ENCODE measurements around the gene SLC25A36.
"Not testable (repeated sequence)": the region's sequence is repeated elsewhere in the genome, so short reads cannot be mapped to it uniquely, and the experiment has no call there.

SLC25A36 gene

DNA sequence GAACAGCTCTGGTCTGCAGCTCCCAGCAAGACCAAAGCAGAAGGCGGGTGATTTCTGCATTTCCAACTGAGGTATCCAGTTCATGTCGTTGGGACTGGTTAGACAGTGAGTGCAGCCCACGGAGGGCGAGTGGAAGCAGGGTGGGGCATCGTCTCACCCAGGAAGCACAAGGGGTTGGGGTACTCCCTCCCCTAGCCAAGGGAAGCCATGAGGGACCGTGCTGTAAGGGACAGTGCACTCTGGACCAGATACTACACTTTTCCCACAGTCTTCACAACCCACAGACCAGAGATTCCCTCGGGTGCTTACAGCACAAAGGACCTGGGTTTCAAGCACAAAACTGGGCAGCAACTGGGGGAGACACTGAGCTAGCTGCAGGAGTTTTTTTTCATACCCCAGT lies 8.5 kb upstream of the SLC25A36 start:
- no peak for DNase-seq

GRCh38 chr3:140933552-140933951 lies 8.1 kb upstream of the SLC25A36 start:
- DNase-seq, result no peak

GRCh38 chr3:140939305-140939704 lies 2.3 kb upstream of the SLC25A36 start:
- not testable (repeated sequence) for DNase-seq

DNA sequence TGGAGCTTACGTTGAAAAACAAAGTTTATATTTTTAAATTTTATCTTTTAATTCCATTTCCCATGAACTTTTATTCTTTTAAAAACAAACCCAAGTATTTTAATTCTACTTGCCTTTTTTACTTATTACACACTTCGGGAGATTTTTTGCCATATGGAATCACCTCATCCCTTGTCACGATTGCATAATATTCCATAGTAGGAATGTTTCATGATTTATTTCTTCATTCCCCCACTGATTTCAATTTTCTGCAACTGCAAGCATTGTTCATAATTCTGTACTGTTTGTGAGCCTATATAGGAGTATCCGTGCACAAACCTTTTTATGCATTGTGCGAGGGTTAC lies 574 bp upstream of the SLC25A36 start:
- DNase-seq, result no peak

- DNase-seq, result peak; percentile 5 to 29
Measured at GRCh38 chr3:140942221-140943104, 827 bp downstream of the SLC25A36 start.

DNA sequence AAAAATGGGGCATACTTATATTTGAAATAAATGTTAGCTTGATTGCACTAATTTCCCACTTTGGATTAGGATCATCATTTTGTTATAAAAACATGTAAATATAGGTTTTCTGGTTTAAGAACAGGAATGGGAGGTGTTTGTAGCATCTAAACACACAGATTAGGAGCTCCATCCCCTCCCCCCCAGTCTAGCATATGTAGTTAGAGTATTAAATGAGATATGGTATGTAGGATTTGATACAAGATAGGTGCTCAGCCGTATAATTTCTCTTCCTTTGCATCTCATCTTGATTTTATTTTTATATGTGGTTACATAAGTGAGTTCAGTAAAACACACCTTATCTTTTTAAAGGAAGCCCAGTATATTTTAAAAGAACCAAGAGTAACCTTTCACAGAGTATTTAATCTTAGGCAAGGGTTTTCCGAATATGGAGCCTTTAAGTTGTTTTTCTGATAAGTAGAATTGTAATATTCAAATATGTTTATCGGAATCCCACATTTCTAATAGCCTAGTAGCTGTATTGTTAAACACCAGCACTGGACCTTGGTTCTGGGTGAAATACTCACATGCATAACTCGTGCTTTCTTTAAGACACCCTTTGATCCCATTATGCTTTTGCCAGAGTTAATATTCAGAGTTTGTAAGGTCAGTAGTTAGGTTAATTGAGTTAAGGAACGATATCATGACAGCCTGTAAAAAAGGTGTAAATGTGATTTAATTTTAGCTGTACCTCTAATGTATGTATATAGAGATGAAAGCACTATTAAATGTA lies 2.3 kb downstream of the SLC25A36 start:
- no peak for DNase-seq

DNA sequence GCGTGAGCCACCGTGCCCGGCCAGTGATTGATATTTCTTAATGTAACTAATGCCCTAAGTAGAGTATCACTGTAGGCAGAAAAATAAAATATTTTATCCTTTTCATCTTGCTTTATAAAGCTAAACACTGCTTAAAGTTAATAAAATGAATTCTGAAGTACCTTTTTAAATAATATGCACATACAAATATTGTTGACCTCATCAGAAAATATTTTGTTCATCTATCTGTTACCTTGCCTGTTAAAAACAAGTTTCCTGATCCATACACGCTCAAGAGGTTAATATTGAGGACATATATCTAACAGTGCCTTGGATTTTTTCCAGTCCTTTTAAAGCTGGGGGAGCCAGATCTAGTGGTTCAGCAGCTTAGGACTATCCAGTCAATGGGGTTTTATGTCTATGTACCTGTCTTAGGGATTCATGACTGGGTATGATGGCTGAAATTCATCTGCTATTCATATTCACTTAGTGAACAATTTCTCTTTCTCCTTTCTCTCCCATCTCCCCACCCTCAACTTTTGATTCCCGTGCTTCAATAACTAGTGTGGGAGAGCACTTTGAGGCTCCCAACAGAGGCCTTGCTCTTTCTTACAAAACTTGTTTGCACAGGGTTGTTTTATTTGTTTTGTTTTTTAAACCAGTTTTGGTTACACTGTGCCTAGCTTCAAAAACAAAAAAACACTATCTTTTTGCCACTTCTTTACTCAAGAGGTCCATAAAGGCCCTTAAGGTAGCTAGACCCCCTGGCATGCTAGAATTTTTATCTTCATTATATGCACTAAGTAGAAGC lies 7.0 kb downstream of the SLC25A36 start:
- no peak for DNase-seq

DNA sequence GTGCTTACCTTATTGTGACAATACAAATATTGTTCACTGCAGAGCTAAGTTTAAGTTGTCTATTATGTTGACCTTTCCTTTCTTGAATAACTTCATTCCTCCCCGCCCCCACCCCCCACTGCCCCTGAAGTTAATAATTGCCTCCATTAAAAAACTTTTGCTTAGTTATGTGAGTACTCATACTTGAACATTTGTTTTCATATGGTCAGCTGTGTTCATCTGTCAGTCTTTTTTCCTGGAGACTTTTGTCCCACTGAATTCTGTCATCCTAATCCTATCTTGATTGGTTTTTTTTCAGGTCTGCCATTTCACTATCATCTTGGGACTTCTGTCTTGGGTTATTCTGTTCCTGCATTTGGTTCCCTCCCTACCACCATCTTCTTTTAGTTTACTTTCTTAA lies 8.5 kb downstream of the SLC25A36 start:
- no peak for DNase-seq

GRCh38 chr3:140950863-140951262 lies 9.2 kb downstream of the SLC25A36 start:
- no peak for DNase-seq

- not testable (repeated sequence) for DNase-seq
Measured at GRCh38 chr3:140951750-140952149, 10.1 kb downstream of the SLC25A36 start.

DNA sequence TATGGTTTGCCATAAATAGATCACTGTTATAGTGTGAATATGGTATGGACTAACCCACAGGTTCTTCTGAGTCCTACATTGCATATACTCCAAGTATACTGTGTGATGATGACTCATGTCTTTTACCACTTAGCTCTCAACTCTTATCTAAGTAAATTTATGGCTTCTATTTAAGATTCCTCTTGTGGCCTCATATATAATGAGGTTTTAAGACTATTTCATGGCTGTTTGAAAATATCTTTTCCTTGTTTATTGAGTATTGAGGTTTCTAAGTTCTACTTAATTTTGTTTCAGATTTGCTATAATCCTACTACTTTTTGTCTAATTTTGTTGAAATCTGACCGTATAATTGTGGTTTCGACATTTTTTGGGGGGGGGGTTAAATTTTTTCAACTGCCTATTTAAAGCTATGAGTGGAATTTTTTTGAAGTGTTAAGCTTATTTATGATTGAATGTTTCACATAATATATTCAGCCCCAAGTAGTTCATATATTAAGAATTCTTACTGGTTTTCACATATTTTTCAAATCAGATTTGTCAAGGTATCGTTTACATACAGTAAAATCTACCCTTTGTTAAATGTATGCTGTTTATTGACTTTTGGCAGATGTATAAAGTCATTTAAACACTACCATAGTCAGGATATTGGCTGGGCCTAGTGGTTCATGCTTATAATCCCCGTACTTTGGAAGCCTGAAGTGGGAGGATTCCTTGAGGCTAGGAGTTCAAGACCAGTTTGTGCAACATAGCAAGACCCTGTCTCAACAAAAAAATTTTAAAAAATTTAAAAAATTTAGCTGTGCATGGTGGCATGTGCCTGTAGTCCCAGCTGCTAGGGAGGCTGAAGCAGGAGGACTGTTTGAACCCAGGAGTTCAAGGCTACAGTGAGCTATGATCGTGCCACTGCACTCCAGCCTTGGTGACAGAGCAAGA lies 11.7 kb downstream of the SLC25A36 start:
- DNase-seq, result no peak

DNA sequence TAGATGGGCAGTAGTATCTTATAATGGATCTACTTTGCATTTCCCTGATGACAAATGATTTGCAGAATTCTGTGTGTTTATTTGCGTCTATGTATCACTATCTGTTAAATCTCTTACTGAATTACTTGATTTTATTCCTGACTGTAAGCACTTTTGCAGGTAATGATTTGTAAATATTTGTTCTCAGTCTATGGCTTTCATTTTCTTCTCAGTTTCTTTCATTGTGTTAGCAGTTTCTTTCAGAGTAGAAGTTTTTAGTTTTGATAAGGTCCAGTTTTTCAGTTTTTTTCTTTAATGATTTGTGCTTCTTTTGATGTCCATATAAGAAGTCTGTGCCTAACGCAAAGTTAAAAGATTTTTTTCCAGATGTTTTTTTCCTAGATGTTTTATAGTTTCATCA lies 12.9 kb downstream of the SLC25A36 start:
- DNase-seq, result no peak

GRCh38 chr3:140955645-140956044 lies 14.0 kb downstream of the SLC25A36 start:
- DNase-seq, result no peak

DNA sequence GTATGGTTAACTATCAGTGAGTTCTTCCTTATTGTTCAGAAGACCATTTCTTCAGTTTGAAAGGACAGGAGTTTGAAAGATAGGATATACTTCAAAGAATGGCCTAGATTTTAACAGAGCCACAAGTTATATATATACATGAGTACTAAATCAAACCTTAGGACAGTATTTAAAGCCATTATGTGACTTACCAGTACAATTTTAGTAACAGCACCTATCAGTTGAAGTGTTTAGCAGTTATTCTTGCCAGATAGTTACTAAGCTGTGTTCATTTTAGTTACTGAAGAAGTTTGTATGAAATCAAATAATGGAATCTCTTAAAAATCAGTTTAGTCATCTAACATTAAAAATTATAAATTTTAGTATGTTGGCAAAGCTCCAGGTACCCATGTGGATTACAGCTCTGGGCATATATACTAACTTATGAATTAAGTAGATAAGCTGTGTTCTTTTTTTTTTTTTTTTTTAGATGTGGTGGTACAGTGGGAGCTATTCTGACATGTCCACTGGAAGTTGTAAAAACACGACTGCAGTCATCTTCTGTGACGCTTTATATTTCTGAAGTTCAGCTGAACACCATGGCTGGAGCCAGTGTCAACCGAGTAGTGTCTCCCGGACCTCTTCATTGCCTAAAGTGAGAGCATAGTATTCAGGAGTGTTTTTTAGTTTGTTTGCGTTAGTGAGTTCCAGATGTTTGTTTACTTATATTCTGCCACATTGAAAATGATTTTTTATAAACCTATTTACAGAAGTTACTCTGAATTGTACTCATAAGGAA lies 14.6 kb downstream of the SLC25A36 start:
- DNase-seq, result no peak

- no peak for DNase-seq
Measured at GRCh38 chr3:140972833-140973232, 31.2 kb downstream of the SLC25A36 start.

GRCh38 chr3:140974900-140975299 lies 33.3 kb downstream of the SLC25A36 start:
- DNase-seq, result no peak

- no peak for DNase-seq
Measured at GRCh38 chr3:140980663-140981062, 39.0 kb downstream of the SLC25A36 start.

- not testable (repeated sequence) for DNase-seq
Measured at GRCh38 chr3:140987792-140988191, 46.2 kb downstream of the SLC25A36 start.

DNA sequence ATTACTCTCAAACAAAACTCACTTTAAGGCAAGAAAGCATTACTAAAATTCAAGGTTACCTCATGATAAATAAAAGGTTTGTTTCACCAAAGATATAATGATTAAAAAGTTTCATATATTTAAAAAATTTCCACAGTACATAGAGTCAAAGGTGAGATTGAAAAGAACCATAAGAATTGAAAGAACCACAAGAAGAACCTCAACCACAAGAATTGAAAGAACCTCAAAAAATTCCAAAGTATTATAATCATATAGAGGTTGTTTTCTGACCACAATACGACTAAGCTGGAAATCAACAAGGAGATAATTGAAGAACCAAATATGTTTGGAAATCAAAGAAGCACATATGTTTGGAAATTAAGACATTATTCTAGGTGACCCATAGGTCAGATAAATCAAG lies 52.7 kb downstream of the SLC25A36 start:
- DNase-seq, result no peak

DNA sequence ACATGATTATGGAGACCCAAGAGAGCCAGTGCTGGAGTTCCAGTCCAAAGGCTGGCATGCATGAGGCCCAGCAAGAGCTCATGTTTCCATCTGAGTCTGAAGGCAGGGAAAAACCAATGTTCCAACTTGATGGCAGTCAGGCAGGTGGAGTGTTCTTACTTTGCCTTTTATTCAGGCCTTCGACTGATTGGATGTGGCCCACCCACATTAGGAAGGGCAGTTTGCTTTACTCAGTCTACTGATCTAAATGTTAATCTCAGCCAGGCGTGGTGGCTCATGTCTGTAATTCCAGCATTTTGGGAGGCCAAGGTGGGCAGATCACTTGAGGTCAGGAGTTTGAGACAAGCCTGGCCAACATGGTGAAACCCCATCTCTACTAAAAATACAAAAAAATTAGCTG lies 53.2 kb downstream of the SLC25A36 start:
- DNase-seq, result not testable (repeated sequence)

DNA sequence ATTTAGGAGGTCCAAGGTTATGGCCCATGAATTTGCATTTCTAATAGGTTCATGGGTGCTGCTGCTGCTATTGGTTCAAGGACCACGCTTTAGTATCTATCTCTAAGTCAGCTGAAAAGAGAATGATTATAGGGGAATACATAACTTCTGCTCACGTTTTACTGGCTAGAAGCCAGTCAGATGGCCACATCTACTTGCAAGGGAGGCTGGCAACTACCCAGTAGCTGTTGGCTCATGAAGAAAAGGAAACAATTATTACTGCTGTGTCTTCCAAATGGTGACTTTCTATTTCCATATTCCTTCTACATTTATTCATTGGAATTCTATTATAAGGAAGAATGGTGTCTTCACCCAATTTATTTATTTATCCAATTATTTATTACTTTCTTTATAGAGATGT lies 54.2 kb downstream of the SLC25A36 start:
- no peak for DNase-seq

Data from activated CD4-positive, alpha-beta T cell treated with anti-CD3 and anti-CD28 coated beads for 4 hours (primary cell).